NCI-H2171 (cell line): ENCODE results near the gene STON2.

ENCODE experiments used
- DNase-seq: peaks from one replicate; lab custom pipeline; 2025; lab: John Stamatoyannopoulos, UW

STON2 gene

DNA sequence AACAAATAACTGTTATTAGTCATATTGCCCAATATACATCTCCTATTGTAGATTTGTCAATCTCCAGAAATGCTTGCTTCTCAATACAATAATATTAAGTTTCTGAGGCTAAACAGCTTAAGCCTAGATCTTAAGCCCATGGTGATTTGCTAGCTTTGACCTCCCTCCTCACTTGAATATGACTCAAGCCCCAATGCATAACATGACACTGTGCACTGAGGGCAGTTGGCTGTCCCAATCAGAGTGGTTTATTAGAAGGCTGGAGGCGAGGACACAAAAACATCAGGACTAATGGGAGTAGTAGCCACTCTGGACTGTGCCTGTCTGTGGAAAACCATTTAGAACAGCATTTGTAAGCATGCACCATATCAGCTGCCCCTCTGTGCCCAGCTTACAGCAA, 98.3 kb downstream of the STON2 start:
- DNase-seq, result no peak

DNA sequence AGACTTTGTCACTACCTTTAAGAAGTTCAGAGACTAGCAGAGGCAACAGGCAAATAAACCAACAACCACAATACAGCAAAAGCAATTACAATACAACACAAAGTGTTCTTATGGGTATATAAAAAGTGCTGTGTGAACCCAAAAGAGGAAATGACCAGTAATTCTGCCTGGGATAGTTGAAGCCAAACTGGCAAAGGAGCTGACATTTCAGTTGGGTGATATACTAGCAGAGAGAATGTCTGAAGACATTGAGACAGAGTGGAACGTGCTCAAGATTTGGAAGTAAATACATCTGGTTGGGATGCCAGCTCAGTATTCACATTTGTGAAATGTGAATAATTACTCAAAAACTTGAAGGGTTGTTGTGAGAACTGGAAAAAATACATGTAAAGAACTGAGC, 98.8 kb downstream of the STON2 start:
- DNase-seq, result no peak

DNA sequence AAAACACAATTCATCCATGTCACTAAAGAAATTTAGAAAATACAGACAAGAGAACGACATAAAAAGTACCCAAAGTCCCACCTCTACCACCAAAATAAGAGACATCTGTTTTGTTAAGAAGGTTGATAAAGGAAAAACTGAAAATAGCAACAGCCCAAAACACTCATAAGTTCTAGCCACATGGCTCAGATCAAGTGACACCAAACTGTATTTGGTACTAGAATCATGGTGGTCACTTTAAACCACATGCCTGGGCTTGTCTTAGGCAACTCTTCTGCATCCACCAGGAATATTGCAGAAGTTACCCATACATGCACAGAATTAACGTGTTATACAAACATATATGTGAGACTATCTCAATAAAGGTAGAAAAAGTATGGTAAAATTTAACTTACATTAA, 101.2 kb downstream of the STON2 start:
- DNase-seq, result peak; percentile 27

DNA sequence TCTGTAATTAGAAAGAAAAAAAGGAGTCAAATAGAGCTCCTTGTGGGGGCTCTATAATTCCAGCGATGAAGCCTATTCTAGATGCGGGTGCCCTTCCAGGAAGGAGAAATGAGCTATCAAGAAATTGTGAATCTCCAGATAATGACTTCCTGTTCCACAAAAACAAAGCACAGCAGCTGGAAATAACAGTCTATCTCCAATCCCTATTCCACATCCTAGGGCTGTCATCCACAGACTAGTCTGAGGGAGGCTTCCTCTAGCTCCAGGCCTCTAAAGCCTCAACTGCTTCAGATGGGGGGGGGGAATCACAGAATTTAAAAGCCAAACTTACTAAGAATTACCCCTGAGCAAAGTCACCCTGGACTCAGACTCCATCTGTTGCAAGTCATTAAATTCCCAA, 102.0 kb downstream of the STON2 start:
- DNase-seq, result peak; percentile 89

DNA sequence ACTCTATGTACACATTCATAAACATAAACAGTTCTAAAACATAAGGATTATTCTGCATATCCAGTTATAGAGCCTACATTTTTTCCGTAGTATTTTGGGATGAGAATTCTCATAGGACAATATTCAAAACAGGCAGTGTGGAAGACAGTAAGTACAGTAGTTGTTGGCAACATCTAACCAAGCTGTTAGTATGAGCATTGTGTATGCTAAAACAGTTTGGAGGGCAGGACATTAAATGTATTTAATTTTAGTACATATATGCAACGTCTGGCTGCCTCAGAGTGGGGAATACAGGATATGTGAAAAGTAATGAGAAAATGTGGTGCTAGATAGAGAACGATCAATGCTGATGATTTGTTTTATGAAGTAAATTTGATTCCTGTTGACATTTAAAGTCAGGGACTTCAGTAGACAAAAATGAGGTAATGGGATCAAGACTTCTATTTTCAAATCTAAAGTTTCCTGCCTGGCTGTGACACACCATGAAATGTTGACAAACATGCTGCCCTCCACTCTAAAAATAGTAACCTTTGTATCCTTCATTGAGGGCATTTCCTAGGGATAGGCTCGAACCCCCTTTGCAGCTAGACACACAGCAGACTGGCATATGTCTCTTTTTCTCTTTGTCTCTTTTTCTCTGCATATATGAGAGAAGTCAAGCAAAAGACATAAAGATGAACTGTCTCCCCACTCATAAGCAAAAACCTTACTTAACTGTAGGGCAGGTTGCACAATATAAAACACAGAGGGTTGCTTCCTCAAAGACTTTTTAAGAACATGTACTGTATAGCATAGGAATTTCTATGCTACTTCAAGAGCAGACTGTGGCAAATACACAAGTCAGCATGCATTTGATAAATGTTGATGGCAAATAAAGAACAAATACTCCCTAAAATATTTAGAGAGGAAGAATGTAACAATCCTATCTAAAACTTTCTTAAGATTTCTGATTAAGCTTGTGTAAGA, 103.9 kb downstream of the STON2 start:
- no peak for DNase-seq

DNA sequence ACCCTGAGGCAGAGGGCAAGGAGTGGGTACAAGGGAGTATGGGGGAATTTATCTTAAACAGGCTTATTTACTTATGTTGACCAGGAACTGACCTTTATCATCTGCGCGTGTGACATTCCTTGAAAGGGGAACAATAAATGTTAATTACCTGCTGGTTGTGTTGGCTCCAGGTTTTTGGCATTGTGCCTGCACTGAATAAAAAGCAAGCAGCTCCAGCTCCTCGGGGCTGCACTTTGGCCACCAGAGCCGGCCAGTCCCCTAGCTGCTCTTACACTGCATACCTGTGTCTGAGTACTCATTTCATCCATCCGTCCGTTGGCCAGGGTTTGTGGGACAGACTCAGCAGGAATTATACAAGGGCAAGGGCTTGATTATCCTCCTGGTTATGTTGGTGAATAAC, 110.6 kb downstream of the STON2 start:
- DNase-seq, result no peak

DNA sequence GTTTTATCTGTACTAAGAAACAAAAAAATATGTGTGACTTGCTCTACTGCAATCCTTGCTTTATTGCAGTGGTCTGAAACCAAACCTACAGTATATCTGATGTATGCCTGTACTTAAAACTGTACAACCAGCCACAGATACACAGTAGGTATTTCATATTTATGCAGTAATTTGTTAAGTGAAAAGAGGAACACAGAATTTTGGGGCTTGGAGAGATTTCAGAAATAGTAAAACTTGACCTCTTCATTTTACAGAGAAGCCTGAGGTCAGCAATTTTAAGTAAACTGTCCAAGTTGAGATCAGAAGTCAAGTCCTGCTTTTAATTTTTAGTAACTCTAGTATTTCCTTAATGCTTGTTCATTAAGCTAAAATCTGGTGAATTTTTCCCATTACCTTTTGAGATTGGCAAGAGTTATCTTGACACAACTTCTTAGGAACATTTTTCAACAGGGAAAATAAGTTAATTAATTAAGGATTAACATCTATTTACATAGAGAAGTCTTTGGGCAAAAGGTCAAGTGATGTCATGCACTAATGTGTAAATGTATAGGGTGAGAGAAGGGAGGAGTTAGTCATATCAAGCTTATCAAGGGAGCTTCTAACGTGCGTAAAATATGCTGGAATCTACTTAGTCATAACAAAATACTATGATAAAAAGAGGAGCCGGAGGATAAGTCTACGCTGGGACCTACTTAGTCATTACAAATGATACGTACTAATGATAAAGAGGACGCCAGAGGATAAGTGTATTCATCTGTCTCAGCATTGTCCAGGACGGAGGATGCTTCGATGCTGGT, 113.4 kb downstream of the STON2 start:
- DNase-seq, result no peak

DNA sequence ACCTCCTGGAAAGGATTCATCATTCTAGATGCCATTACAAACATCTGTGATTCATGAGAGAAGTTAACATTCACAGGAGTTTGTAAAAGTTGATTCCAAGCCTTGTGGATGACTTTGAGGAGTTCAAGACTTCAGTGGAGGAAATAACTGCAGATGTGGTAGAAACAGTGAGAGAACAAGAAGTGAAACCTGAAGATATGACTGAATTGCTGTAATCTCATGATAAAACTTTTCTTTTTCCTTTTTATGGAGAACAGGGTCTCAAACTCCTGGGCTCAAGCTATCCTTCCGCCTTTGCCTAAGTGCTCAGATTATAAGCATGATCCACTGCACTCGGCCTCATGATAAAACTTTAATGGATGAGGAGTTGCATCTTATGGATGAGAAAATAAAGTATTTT, 114.9 kb downstream of the STON2 start:
- DNase-seq, result no peak

DNA sequence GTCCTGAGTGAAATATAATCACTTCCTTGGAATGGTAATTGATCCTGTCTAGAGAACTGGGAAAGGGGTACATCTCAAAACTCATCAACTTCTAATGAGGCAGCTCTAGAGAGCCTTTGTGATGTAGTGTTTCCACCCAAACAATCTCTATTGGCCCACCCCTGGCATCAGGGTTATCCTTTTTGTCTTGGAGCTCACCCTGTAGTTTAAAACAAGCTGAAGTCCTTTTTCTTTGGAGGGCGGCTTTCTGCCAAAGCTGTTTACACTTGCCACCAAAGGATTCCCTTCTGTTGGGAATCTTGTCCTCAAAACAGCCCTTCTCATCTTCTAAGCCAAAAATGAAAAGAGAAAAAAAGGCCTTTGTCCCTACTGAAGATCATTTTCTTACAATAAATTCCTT, 118.8 kb downstream of the STON2 start:
- no peak for DNase-seq

DNA sequence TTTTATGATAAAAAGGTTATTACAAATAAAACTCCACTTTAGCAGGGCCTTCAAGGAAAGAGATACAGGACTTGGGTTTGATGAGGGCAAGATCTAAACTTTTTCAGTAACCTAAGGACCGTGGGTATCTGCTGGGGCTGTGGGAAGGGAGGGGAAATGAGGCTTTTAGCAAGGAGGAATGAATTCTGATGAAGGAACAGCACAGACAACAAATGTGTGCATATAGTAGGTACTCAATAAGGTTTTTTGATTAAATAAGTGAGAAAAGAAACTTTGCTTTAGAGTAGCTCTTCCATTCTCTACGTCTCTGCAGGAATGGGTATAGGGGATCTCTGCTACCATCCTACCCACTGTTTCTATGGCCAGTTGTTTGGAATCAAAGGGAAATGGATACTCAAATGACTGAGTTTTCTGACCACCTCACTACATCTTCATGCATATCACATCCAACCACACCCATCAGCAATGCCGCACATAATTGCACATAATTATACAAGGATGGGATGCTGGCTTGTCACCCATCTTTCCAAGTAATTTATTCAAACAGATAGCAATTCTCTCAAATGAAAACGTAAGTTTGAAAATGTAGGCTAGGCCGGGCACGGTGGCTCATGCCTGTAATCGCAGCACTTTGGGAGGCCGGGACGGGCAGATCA, 119.9 kb downstream of the STON2 start:
- DNase-seq, result no peak

DNA sequence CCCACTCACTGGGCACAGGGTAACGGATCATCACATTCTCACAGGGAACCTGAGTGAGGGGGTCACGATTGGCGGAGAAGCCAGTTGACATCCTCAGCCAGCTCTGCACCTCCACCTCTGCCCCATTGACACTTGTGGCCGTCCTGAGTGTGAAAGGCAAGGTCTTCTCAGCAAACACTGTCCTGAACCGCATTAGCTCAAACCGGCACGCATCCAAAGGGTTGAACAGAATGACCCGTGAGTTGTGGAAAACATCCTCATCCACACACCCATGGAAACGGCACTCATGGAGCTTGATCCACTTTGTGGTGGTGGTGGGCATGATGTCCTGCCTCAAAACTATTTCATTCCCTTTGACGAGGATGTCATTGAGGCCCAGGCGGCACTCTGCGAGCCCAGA, 123.0 kb downstream of the STON2 start:
- DNase-seq, result no peak

DNA sequence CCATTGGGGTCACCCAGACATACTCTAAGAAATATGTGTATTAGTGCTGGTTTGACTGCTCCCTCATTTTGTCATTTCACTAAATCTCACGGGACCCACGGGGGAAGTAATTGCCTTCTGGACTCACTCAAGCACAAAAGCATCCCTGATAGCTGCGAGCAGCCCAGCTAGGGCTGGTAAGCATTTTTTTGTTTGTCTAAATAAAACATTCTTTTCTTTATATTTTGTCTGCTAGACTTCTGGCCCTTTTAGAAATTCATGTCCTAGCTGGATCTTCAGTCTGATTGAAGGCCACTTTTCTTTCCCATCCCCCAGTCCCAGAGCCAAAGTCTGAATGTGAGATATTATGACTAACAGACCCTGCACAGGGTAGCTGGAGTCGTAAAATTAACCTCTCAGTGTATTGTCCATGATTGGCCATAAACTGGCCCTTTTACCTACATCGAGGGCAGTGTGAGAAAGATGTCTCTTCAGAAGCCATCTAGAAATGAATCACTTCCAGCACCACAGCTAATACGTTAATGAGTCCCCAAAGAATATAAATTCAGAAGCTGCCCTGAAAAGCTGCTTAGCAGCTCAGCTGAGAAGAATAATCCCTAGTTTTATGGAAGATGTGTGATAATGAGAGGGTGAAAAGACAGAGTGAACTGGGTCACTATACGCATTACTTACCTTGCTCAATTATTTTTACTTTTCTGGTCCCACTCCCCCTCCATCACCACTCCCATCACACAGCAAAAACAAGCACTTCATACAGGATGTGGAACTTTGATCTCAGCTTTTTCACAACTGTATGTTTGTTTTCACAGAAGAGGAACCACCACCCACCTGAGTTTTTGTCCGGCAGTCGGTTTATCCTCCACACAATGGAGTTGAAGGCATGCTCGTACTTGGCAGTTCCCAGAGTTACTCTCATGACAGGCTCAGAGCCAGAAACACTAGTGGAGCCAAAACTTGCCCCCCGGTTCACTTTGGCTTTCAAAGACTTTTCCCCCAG, 123.8 kb downstream of the STON2 start:
- DNase-seq, result peak; percentile 83

DNA sequence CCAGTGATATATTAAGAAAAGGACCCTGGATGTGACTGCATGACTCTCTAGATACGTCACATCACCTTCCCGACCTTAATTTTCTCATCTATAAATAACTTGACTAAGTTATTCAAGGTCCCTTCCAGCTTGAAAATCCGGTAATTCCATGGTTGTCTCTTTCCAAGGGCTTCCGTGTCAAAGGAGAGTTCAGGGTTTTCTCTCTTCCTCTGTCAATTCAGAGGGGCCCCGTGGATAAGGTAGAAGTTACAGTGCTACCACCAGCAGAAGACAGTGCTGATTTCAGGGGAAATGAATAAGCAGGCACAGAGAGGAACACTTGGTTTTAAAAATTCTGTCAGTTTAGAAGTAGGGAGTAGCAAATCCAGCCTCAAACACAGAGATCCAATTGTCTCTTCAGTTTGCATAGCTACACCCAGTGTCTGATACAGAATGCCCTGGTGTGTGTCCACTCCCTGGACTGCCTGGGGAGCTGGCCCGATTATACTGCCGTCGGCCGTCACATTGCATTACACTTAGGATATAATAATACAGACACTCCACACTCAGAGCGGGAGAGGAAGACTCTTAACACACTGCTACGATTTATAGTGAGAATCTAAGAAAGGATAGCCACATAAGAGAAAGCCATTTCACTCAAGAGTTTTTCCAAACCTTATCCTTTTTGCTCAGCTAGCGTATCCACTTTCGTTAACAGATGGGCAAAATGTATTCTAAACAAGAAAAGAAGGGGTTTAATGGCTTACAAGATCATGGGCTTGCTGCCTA, 124.6 kb downstream of the STON2 start:
- DNase-seq, result no peak

DNA sequence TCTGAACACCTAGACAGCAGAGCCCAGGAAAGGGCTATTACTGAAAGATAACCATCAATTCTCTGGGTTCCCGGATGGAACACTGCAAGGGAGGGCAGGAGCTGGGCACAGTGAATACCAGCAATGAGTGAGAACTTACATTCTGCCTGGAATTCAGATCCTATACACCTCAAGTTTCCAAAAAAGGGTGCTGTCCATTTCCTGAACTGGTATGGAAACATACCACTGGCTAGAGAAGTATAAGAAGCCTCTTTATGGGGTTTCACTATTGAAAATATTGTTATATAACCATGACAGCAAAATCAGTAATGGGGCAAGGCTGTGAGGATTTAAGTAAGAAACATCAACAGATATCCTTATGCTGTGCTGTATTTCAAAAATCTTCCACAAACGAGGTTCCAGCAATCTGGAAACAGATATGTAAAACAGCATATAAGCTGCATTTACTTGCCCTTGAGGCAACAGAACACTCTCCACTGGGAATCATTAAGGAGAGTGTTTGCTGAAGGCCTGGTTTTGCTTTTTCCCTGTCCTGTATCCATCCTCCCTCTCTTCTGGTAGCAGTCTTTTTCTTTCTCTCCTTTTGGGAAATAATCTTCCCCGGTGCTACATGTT, 126.1 kb downstream of the STON2 start:
- DNase-seq, result no peak

DNA sequence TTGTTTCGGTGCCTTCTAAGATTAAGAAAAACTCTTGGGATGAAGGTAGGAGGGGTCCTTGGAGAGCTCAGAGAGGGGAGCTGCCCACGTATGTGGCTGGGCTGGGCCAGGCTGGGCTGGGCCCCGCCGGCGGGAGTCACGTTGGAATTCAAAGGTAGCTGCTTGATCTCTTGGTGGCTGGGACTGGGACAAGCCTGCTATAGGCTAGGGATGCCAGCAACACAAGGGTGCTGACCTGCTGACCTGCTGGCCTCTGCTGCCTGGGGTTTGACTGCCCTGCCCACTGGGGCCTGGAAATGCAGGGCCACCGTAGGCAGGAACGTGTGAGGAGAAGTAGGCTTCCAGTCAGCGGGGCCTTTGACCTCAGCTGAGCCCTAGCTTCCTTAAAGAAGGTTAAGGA, 126.6 kb downstream of the STON2 start:
- no peak for DNase-seq

DNA sequence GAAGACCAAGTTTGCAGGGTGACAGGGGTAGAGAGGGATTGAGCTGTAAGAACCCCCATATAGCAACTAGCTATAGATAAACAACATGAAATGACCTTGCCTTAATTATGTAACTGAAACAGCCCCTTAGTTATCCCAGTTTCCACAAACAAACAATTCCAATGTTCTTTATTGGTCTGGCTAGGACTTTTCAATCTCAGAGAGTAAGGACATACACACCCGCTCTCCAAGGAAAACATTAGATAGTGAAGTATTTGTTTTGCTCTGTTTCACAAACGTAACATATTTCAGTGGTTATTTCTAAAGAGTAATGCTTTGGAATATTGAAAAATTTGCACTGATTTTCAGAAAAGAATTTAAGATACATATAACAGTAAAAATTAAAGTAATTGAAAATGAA, 127.8 kb downstream of the STON2 start:
- DNase-seq, result no peak

DNA sequence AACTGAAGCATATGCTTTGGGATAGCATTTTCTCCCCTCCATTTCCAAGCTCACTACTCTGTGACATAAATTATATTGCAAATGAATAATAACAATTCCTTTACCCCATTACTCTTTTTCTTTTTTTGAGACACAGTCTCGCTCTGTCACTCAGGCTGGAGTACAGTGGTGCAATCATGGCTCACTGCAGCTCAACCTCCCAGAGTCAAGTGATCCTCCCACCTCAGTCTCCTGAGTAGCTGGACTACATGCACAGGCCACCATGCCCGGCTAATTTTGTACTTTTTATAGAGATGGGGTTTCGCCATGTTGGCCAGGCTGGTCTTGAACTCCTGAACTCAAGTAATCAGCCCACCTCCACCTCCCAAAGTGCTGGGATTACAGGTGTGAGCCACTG, 130.1 kb downstream of the STON2 start:
- no peak for DNase-seq

DNA sequence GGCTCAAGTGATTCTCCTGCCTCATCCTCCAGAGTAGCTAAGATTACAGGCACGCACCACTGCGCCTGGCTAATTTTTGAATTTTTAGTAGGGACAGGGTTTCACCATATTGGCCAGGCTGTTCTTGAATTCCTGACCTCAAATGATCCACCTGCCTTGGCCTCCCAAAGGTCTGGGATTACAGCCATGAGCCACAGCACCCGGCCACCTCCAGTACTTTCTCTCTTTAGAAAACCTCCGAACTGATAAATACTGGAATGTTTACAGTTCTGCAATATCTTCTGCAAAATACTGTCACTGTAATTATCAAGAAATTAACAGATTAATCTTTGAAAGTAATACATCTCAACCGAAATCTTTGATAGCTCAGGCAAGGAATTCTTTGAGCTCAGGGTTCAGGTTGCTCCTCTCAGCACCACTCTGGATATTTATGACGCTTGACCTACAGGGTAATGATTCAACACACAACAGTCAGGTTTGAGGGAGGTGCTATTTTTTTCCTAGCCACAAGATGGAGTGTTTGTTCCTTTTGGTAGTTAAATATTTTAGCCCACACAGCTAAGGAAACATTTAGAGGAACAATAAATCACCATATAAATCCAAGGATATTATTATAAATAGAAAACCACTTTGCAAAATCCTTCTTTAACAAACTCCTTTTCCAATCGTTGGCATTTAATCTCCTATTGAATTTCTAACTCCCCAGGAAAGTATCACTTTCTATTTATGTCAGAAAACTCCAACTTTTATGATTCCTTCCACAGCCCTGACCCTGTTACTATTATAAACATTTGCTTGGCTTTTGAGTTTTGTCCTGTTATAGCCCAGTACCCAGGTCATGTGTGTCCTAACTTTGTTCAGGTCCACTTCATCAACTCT, 130.8 kb downstream of the STON2 start:
- peak; percentile 40 for DNase-seq

DNA sequence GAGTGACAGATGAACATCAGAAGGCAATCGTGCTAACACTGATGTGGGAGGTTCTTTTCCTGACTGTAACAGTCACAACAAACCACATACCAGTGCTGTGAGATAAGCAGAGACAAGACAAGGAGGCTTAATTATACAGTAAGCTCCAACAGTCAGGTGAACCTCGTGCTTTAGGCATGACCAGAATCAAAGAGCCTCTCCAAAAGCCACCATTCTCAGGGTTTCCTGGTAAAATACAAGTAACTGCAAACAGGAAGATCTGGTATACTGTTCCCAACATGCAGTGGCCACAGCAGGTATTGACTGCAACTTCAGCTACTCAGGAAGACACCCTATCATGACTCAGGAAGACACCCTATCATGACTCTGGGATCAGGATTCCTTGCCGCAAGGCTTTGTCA, 132.1 kb downstream of the STON2 start:
- no peak for DNase-seq
